GM12892 (cell line): Measurements from ENCODE around the gene SPECC1L.

Source experiments
- DNase-seq: peaks from one replicate; pipeline ENCODE4 v3.0.0; 2011; ENCODE audit not compliant: insufficient read length
- FAIRE-seq: peaks from 2 replicates; lab custom pipeline; 2011; peaks lifted over from hg19 to GRCh38; lab: Jason Lieb, UNC
- POLR2A ChIP-seq: IDR thresholded peaks from 2 replicates; pipeline ENCODE4 v1.6.1; 2011; ENCODE audit warnings: low read depth, low read length, control low read depth
- POLR2AphosphoS5 ChIP-seq: IDR thresholded peaks from 2 replicates; pipeline ENCODE4 v1.6.1; 2011; ENCODE audit warnings: low read depth, low read length, control low read depth
- TAF1 ChIP-seq: IDR thresholded peaks from 2 replicates; pipeline ENCODE4 v1.6.1; 2011; ENCODE audit warnings: low read depth, mild to moderate bottlenecking, control low read depth, low read length, borderline replicate concordance

Gene SPECC1L

DNA sequence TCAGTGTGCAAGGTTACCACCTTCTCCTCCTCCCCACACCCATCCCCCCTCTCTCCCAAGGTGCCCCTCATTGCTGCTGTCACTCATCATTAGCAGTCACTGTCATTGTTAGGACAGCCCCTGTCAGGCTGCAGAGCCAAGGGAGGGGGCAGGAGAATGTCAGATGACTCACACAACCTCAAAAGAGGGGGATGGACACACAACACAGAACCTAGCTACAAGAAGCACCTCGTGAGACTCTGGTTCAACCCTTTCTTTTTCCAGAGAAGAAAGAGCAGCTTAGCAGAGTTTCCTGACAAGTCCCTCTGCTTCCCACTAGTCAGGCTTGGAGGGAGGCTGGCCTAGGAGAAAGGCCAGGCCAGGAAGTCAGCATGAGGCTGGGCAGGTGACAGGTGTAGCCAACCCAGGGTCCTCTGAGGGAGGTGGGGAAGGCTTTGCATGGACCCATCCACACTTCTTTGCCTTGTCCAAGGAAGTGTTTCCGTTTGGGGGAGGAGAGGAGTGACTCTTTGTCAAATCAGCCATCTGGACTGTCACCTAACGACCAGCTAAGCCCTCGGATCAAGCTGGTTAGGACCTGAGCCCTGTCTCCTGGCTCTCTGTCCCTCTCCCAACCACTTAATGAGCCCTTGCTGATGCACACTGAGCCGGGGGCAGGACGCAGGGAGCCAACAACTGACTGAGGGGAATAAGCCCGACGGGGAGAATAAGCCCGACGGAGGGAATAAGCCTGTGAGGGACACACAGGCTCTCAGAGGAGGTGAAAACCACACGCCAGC lies 175.0 kb downstream of the SPECC1L start:
- FAIRE-seq (peak; percentile 9), DNase-seq (no peak)
- TF ChIP-seq TAF1 (no peak), POLR2A (no peak), POLR2AphosphoS5 (no peak)

- FAIRE-seq (no peak), DNase-seq (no peak)
- no peak for TF ChIP-seq POLR2AphosphoS5
- no peak for TF ChIP-seq POLR2A
- TF ChIP-seq TAF1, result no peak
Measured at GRCh38 chr22:24446260-24446611, 175.6 kb downstream of the SPECC1L start.

DNA sequence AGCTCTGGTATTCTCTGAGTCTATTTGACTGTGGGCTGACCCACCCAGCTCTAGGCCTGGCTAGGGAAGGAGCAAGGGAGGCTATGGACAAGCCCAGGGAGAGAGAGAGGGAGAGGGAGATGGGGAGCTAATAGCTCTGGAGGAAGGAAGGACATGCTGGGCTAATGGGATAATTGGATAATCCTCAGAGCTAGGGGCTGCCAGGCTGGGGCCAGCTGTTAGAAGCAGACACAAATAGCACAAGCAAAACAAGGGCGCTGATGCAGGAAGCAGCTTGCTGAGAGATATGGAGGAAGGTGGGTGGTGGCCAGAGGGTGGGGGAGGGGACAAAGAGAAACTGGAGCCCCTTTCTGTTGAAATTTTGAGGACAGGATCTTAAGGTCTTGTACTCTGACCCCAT lies 180.0 kb downstream of the SPECC1L start:
- DNase-seq, result no peak
- TF ChIP-seq POLR2A (no peak), POLR2AphosphoS5 (no peak), TAF1 (no peak)
- FAIRE-seq, result peak; percentile 44

GRCh38 chr22:24451162-24451561 lies 180.5 kb downstream of the SPECC1L start:
- TF ChIP-seq TAF1 (no peak), POLR2AphosphoS5 (no peak), POLR2A (no peak)
- FAIRE-seq (no peak), DNase-seq (no peak)

DNA sequence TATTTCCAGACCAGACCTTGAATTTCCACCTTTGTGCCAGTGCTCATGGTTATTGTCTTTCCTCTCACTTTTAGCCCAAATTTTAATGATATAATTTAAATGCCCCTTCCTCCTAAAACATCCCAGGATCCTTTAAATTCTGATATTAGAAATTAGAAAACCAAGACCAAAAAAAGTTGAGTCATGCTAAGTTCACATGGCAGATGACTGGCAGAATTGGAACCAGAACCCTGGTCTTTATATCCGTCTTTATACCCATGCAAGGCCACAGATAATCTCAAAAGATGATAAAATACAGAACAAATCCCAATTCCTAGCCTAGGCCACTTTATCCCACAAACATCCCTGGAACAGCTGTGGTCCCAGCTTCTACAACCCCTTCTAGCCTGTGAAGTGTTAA lies 183.2 kb downstream of the SPECC1L start:
- TF ChIP-seq POLR2A, result no peak
- TF ChIP-seq POLR2AphosphoS5, result no peak
- TF ChIP-seq TAF1, result no peak
- no peak for FAIRE-seq

DNA sequence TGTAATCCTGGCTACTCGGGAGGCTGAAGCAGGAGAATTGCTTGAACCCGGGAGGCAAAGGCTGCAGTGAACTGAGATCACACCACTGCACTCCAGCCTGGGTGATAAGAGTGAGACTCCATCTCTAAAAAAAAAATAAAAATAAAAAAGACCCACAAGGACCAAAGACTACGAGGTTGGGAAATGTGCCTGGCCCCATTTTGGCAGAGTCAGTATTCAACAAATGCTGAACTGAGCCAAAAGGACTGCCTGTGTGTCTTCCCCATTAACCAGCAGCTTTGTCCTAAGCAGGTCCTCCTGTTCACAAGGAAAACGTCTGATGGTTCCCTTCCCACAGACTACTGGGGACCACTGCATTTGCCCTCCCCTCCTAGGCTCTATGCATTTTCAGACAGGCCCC lies 184.4 kb downstream of the SPECC1L start:
- FAIRE-seq (no peak), DNase-seq (no peak)
- no peak for TF ChIP-seq TAF1
- no peak for TF ChIP-seq POLR2A
- no peak for TF ChIP-seq POLR2AphosphoS5

More for the DNA sequence above, 183.2 kb downstream of the SPECC1L start:
- DNase-seq, result no peak

DNA sequence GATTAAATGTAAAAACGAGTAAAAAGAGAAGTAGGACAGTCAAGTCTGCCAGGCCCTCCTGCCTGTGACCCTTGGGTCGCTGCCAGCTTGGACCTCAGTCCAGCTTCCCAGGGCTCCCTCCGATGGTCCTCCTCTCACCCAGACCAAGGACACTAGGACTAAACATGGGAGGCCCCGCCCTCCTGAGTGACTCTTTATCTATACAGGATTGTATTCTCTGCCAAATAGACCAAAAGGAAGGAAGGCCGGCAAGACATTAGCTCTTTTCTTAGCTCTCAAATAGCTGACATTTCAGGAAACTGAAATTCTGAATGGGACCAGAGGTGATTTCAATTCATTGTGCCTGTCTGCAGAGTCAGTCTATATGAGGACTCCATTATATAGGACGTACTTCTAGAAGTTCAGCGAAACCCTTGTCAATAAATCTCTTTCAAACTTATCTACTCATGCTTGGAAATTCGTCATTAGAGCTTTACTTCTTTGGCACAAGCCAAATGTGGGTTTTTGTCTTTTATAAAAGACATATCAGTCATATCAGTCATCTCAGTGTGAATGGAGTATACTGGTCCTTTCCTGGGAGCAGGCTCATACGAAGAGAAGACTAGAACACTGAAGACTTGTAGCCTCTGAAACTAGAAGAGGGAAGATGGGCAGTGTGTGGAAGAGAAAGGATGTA lies 185.3 kb downstream of the SPECC1L start:
- no peak for DNase-seq
- no peak for TF ChIP-seq POLR2A
- TF ChIP-seq POLR2AphosphoS5, result no peak
- TF ChIP-seq TAF1, result no peak
- FAIRE-seq, result no peak

DNA sequence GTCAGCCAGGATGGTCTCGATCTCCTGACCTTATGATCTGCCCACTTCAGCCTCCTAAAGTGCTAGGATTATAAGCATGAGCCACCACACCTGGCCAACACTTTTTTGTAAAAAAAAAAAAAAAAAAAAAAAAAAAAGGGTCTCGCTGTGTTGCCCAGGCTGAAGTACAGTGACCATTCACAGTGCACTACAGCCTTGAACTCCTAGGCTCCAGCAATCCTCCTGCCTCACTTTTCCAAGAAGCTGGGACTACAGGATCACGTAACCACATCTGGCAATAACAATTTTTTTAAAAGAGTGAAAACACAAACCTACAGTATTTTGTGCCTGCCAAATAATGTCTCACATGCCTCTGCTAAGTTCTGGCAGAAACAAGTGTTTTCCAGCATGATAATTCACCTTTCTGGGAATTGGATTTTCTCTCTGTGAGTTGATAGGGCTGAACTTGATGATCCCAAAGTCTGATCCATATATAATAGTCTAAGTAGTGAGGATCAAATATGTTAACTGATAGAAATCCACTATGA lies 187.3 kb downstream of the SPECC1L start:
- TF ChIP-seq POLR2AphosphoS5 (no peak), POLR2A (no peak), TAF1 (no peak)
- FAIRE-seq, result no peak
- no peak for DNase-seq

- TF ChIP-seq POLR2A (no peak), POLR2AphosphoS5 (no peak), TAF1 (no peak)
- FAIRE-seq (no peak), DNase-seq (no peak)
Measured at GRCh38 chr22:24459911-24460310, 189.3 kb downstream of the SPECC1L start.

DNA sequence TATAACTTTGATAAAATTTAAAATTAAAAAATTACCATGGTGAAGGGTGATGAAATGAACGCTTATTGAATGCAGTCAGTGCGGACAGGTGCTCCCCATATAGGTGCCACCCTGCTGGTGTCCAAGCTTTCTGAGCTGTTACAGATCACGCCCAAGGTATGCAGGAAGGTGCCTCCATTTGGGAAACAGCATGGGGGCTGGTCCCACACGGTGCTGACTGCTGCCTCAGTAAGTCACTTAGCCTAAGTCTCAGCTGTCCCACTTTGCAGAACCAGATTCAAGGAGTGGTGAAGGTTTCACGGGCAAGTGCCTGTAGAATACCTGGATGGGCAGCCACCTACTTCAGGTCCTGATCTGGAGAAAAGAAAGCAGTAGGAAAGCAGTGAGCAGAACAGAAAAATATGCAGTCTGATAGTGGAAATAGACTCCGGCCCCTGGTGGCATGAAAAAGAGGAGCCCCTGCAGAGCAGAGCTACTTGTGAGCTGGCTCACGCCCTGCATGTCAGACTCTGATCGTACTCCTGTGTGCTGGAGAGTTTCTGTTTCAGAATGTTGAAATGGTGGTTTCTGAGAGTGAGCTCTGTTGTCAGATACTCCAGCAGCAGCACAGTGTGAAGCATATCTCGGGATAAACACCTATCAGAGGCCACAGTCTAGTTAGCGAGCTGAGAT lies 189.9 kb downstream of the SPECC1L start:
- peak; percentile 30 for FAIRE-seq
- no peak for DNase-seq
- TF ChIP-seq POLR2AphosphoS5 (0 out of 2 replicates have a peak, but pooled peaks have one; percentile 40), TAF1 (no peak), POLR2A (peak; percentile 44; the same call in 1 of the 2 replicates)

DNA sequence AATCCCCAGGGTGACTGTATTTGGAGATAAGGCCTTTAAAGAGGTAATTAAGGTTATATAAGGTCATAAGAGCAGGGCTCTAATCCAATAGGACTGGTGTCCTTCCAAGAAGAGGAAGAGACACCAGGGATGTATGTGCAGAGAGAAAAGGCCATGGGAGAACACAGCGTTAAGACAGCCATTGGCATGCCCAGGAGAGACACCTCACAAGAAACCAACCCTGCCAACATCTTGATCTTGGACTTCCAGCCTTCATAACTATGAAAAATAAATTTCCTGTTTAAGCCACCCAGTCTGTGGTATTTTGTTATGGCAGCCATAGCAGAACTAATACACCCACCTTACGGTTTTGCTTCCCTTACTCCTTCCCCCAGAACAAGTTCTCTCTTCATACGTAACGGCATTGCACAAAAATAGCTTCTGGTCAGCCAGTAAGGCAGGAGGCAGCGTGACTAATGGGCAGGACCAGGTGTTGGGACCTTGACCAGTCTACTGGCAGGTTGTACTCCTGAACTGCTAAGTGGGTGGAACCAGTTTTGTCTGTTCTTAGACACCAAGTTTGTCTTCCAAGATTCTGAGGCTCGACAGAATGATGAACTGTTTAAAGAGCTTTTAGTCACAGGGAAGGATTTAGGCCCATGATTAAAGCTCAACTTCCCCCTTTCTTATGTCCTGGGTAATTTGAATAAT lies 192.6 kb downstream of the SPECC1L start:
- DNase-seq (no peak), FAIRE-seq (no peak)
- TF ChIP-seq TAF1 (no peak), POLR2A (no peak), POLR2AphosphoS5 (no peak)
